ENCODE data around the gene ADGRL3. TPM values are rescaled to one million over a fixed set of nuclear protein-coding genes. Genes with fewer than 3 reads are reported as not detected.
"Not testable (repeated sequence)": the region's sequence is repeated elsewhere in the genome, so short reads cannot be mapped to it uniquely, and the experiment has no call there.

Gene ADGRL3
- total and polyA plus RNA-seq, 5 donors = 0.52 to 3.8 (median 3.2) TPM

GRCh38 chr4:61827907-61828391, 627.8 kb downstream of the ADGRL3 start:
- Histone ChIP-seq H3K27me3 (ENCODE audit: control insufficient read depth, insufficient read depth) (no peaks in the 10 kb centered on the region), H3K9me3 (ENCODE audit: control insufficient read depth, low read length) (no peaks in the 10 kb centered on the region), H3K27ac (ENCODE audit: low read length) (no peak overlapping the region), H3K4me3 (ENCODE audit: low read length) (no peak overlapping the region), H3K4me1 (ENCODE audit: control insufficient read depth, insufficient read depth, low read length) (no peaks in the 10 kb centered on the region)
- ATAC-seq = no peak
- WGBS = 47% methylated on average over 1 of the region's 1 CpG
- intact Hi-C loops (cut with DNase I) = no loop called here
- no peak for DNase-seq

DNA sequence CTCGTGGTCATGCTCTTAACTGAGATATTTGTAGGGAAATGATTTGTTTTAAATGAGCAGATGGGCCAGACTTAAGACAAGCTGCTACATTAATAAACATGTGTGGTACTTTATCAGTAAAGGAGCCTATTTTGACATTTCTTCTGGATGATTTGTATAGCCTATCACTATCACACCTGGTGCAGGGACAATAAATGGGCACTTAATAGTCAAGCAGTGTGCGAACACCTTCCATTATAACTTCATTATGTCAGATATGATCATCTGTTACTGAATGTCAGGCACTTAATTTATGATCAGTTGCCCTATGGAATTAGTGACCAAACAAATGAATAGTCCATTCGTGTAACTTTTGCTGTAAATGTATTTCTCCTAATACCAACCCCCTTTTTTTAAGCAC, 628.8 kb downstream of the ADGRL3 start:
- DNase-seq = no peak
- Histone ChIP-seq H3K27me3 (ENCODE audit: control insufficient read depth, insufficient read depth) (no peaks in the 10 kb centered on the region), H3K9me3 (ENCODE audit: control insufficient read depth, low read length) (no peaks in the 10 kb centered on the region), H3K4me1 (ENCODE audit: control insufficient read depth, insufficient read depth, low read length) (no peaks in the 10 kb centered on the region), H3K27ac (ENCODE audit: low read length) (no peak overlapping the region), H3K4me3 (ENCODE audit: low read length) (no peak overlapping the region)
- WGBS = 81% methylated on average over 3 of the region's 3 CpGs
- intact Hi-C loops (cut with DNase I) = no loop called here
- no peak for ATAC-seq

- H3K9me3 ChIP-seq (ENCODE audit: control insufficient read depth, low read length) = no peaks in the 10 kb centered on the region
- H3K4me1 ChIP-seq (ENCODE audit: control insufficient read depth, insufficient read depth, low read length) = no peaks in the 10 kb centered on the region
- no peaks in the 10 kb centered on the region for H3K27me3 ChIP-seq (ENCODE audit: control insufficient read depth, insufficient read depth)
- H3K4me3 ChIP-seq (ENCODE audit: low read length) = no peak overlapping the region
- DNase-seq (no peak), ATAC-seq (no peak)
- intact Hi-C loops (cut with DNase I) = no loop called here
- H3K27ac ChIP-seq (ENCODE audit: low read length) = no peak overlapping the region
- WGBS = 81% methylated on average over 1 of the region's 1 CpG
Observed at GRCh38 chr4:61831987-61832386, 631.9 kb downstream of the ADGRL3 start.

GRCh38 chr4:61837395-61837794, 637.3 kb downstream of the ADGRL3 start:
- 65% methylated on average over 2 of the region's 2 CpGs for WGBS
- ATAC-seq = no peak

DNA sequence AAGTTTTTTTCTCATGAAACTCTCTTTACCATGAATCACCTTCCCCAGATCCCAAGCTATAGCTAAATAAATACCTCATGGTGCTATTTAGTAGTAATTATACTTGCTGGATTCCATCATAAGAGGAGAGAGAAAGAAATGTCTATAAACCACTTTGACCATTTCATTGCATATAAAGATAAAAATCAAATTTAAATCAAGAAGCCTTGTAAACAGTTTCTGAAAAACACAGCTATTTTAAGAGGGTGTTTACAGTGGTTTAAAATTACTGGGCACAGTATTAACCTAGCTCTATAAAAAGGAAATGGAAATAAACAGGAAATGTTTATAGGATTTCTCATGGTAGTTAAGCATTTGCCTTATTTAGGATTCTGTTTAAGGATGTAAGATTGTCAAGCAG, 637.9 kb downstream of the ADGRL3 start:
- DNase-seq (no peak), ATAC-seq (no peak)
- no peaks in the 10 kb centered on the region for H3K9me3 ChIP-seq (ENCODE audit: control insufficient read depth, low read length)

More at GRCh38 chr4:61837395-61837794, 637.3 kb downstream of the ADGRL3 start:
- no peak for DNase-seq
- Histone ChIP-seq H3K9me3 (ENCODE audit: control insufficient read depth, low read length) (no peaks in the 10 kb centered on the region), H3K27me3 (ENCODE audit: control insufficient read depth, insufficient read depth) (no peaks in the 10 kb centered on the region), H3K27ac (ENCODE audit: low read length) (no peak overlapping the region), H3K4me3 (ENCODE audit: low read length) (no peak overlapping the region), H3K4me1 (ENCODE audit: control insufficient read depth, insufficient read depth, low read length) (no peaks in the 10 kb centered on the region)
- intact Hi-C loops (cut with DNase I) = no loop called here

DNA sequence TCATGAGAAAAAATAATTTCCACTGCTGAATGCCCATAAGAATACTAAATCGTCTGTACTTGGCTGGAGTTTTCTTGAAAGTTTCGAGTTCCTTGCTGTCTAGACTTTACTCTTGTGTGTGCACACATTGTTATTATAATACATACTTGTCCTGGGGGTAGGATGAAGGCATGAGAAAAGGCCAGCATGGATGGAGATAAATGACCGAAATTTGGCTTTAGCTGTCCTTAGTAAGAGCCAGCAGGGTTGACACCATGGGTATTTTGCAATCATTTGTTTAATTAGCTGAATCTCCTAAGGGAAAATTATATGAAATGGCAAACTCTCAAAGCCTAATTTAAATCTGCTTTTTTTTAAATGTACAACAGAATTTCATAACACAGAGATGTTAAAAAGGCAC, 641.6 kb downstream of the ADGRL3 start:
- no peak for ATAC-seq
- no peak overlapping the region for H3K4me3 ChIP-seq (ENCODE audit: low read length)
- H3K9me3 ChIP-seq (ENCODE audit: control insufficient read depth, low read length) = no peaks in the 10 kb centered on the region
- H3K27me3 ChIP-seq (ENCODE audit: control insufficient read depth, insufficient read depth) = no peaks in the 10 kb centered on the region
- DNase-seq = no peak
- 47% methylated on average over 3 of the region's 3 CpGs for WGBS
- intact Hi-C loops (cut with DNase I) = no loop called here
- H3K27ac ChIP-seq (ENCODE audit: low read length) = no peak overlapping the region
- H3K4me1 ChIP-seq (ENCODE audit: control insufficient read depth, insufficient read depth, low read length) = no peaks in the 10 kb centered on the region

More for the DNA sequence above, 637.9 kb downstream of the ADGRL3 start:
- no peak overlapping the region for H3K4me3 ChIP-seq (ENCODE audit: low read length)
- intact Hi-C loops (cut with DNase I) = no loop called here
- no peaks in the 10 kb centered on the region for H3K4me1 ChIP-seq (ENCODE audit: control insufficient read depth, insufficient read depth, low read length)
- H3K27ac ChIP-seq (ENCODE audit: low read length) = no peak overlapping the region
- H3K27me3 ChIP-seq (ENCODE audit: control insufficient read depth, insufficient read depth) = no peaks in the 10 kb centered on the region

DNA sequence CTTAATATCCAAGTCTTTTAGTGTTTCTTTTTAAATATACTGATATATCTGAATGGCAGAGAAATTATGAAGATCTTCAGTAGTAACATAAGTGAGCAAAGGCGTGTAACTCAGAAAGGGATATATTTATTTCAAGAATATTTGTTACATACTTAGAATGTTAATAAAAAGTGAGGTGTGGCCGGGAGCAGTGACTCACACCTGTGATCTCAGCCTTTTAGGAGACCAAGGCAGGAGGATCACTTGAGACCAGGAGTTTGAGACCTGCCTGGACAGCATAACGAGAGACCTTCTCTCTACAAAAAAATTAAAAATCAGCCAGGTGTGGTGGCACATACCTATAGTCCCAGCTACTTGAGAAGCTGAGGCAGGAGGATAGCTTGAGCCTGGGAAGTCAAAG, 651.0 kb downstream of the ADGRL3 start:
- 88% methylated on average over 3 of the region's 3 CpGs for WGBS
- intact Hi-C loops (cut with DNase I) = no loop called here
- Histone ChIP-seq H3K27me3 (ENCODE audit: control insufficient read depth, insufficient read depth) (no peaks in the 10 kb centered on the region), H3K4me3 (ENCODE audit: low read length) (no peak overlapping the region), H3K4me1 (ENCODE audit: control insufficient read depth, insufficient read depth, low read length) (no peaks in the 10 kb centered on the region), H3K27ac (ENCODE audit: low read length) (no peak overlapping the region), H3K9me3 (ENCODE audit: control insufficient read depth, low read length) (no peaks in the 10 kb centered on the region)
- ATAC-seq (no peak), DNase-seq (no peak)

DNA sequence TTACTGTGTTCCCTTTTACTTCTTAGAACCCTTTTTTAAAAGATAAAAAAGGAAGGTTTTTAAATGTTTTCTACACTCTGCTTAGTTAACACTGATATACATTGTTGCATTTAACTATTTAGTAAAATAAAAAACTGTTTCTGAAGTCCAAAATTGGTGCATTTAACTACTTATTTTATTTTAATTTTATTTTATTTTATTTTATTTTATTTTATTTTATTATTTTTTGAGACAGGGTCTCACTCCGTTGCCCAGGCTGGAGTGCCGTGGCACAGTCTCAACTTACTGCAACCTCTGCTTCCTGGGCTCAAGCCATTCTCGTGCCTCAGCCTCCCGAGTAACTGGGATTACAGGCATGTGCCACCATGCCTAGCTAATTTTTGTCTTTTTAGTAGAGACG, 652.0 kb downstream of the ADGRL3 start:
- H3K4me3 ChIP-seq (ENCODE audit: low read length); H3K27ac ChIP-seq (ENCODE audit: low read length); H3K27me3 ChIP-seq (ENCODE audit: control insufficient read depth, insufficient read depth); H3K9me3 ChIP-seq (ENCODE audit: control insufficient read depth, low read length); H3K4me1 ChIP-seq (ENCODE audit: control insufficient read depth, insufficient read depth, low read length); intact Hi-C loops (cut with DNase I); DNase-seq; ATAC-seq: not testable (repeated sequence)
- 96% methylated on average over 5 of the region's 5 CpGs for WGBS

- Histone ChIP-seq H3K9me3 (ENCODE audit: control insufficient read depth, low read length) (no peaks in the 10 kb centered on the region), H3K27me3 (ENCODE audit: control insufficient read depth, insufficient read depth) (no peaks in the 10 kb centered on the region), H3K27ac (ENCODE audit: low read length) (no peak overlapping the region), H3K4me3 (ENCODE audit: low read length) (no peak overlapping the region), H3K4me1 (ENCODE audit: control insufficient read depth, insufficient read depth, low read length) (no peaks in the 10 kb centered on the region)
- intact Hi-C loops (cut with DNase I) = no loop called here
- ATAC-seq (no peak), DNase-seq (no peak)
- 86% methylated on average over 6 of the region's 6 CpGs for WGBS
Observed at GRCh38 chr4:61853041-61853440, 652.9 kb downstream of the ADGRL3 start.

GRCh38 chr4:61860376-61860775, 660.2 kb downstream of the ADGRL3 start:
- Histone ChIP-seq H3K27me3 (ENCODE audit: control insufficient read depth, insufficient read depth) (no peaks in the 10 kb centered on the region), H3K27ac (ENCODE audit: low read length) (no peak overlapping the region), H3K9me3 (ENCODE audit: control insufficient read depth, low read length) (no peaks in the 10 kb centered on the region), H3K4me1 (ENCODE audit: control insufficient read depth, insufficient read depth, low read length) (no peaks in the 10 kb centered on the region), H3K4me3 (ENCODE audit: low read length) (no peak overlapping the region)
- DNase-seq (no peak), ATAC-seq (no peak)
- intact Hi-C loops (cut with DNase I) = no loop called here
- WGBS = 56% methylated on average over 6 of the region's 6 CpGs

GRCh38 chr4:61864286-61864685, 664.2 kb downstream of the ADGRL3 start:
- no peak overlapping the region for H3K4me3 ChIP-seq (ENCODE audit: low read length)
- H3K9me3 ChIP-seq (ENCODE audit: control insufficient read depth, low read length) = no peaks in the 10 kb centered on the region
- ATAC-seq = no peak
- DNase-seq = no peak
- WGBS = 46% methylated on average over 1 of the region's 1 CpG
- intact Hi-C loops (cut with DNase I) = no loop called here
- no peak overlapping the region for H3K27ac ChIP-seq (ENCODE audit: low read length)
- H3K27me3 ChIP-seq (ENCODE audit: control insufficient read depth, insufficient read depth) = no peaks in the 10 kb centered on the region
- H3K4me1 ChIP-seq (ENCODE audit: control insufficient read depth, insufficient read depth, low read length) = no peaks in the 10 kb centered on the region

DNA sequence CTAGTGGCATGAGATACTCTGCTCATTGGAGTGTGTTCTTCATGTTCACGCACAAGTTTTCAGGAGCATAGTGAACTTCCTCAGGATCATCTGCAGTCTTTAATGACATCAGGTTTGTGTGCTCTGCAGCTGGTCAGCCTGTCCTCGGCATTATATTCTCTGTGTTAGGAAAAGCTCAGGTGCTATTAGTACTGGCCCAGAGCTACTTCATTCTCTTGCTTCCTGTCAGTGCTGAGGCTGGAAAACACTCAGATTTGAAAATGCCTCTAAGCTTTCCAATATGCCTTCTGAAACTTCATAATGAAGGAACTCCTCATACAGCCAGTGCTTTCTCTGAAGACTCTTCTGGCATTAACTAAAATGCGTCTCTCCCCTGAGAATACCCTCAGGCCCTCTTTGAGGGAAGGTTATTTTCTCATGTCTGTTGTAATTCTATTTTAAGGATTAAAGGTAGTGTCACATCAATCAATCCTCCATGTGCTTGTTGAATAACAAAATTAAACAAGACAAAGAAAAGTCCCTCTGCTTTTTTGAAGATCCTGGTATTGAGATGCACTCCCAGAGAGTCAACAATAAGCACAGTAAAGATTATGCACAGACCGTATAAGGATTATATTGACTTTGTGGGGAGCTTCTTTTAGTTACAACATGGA, 666.4 kb downstream of the ADGRL3 start:
- Histone ChIP-seq H3K4me3 (ENCODE audit: low read length) (no peak overlapping the region), H3K4me1 (ENCODE audit: control insufficient read depth, insufficient read depth, low read length) (no peaks in the 10 kb centered on the region), H3K27ac (ENCODE audit: low read length) (no peak overlapping the region), H3K9me3 (ENCODE audit: control insufficient read depth, low read length) (no peaks in the 10 kb centered on the region), H3K27me3 (ENCODE audit: control insufficient read depth, insufficient read depth) (no peaks in the 10 kb centered on the region)
- no peak for ATAC-seq
- WGBS = 61% methylated on average over 4 of the region's 4 CpGs
- no peak for DNase-seq
- intact Hi-C loops (cut with DNase I) = no loop called here

All from right cardiac atrium (tissue), 5 donors.